ENCODE measurements around the gene OSCAR.

The OSCAR gene, protein sequence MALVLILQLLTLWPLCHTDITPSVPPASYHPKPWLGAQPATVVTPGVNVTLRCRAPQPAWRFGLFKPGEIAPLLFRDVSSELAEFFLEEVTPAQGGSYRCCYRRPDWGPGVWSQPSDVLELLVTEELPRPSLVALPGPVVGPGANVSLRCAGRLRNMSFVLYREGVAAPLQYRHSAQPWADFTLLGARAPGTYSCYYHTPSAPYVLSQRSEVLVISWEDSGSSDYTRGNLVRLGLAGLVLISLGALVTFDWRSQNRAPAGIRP

GRCh38 chr19:54100561-54100960 is at the start of gene OSCAR:
Gene OSCAR (minus strand): TSS chr19:54100803. CDS start chr19:54100792, 11 bp downstream.
- no peak within 1 kb of the TSS for H3K4me3 ChIP-seq (ENCODE audit: low read length)
- TF ChIP-seq, protein P1, sequence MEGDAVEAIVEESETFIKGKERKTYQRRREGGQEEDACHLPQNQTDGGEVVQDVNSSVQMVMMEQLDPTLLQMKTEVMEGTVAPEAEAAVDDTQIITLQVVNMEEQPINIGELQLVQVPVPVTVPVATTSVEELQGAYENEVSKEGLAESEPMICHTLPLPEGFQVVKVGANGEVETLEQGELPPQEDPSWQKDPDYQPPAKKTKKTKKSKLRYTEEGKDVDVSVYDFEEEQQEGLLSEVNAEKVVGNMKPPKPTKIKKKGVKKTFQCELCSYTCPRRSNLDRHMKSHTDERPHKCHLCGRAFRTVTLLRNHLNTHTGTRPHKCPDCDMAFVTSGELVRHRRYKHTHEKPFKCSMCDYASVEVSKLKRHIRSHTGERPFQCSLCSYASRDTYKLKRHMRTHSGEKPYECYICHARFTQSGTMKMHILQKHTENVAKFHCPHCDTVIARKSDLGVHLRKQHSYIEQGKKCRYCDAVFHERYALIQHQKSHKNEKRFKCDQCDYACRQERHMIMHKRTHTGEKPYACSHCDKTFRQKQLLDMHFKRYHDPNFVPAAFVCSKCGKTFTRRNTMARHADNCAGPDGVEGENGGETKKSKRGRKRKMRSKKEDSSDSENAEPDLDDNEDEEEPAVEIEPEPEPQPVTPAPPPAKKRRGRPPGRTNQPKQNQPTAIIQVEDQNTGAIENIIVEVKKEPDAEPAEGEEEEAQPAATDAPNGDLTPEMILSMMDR (IDR thresholded peaks at IDR 0.05; ENCODE audit: insufficient read depth, low read depth, low read length, missing control alignments) = no peak
- no peak for DNase-seq (ENCODE audit: low read depth)

GRCh38 chr19:54149021-54149812 is 48.6 kb upstream of the OSCAR start:
- no peak for DNase-seq (ENCODE audit: low read depth)
- TF ChIP-seq, protein P1 (IDR thresholded peaks at IDR 0.05; ENCODE audit: insufficient read depth, low read depth, low read length, missing control alignments) = no peak
- no peak overlapping the region for H3K4me3 ChIP-seq (ENCODE audit: low read length)

- TF ChIP-seq, protein P1 (IDR thresholded peaks at IDR 0.05; ENCODE audit: insufficient read depth, low read depth, low read length, missing control alignments) = no peak
- no peak for DNase-seq (ENCODE audit: low read depth)
- H3K4me3 ChIP-seq (ENCODE audit: low read length) = no peak overlapping the region
Measured at GRCh38 chr19:54148158-54148557, 47.6 kb upstream of the OSCAR start.

GRCh38 chr19:54147676-54148075 is 47.1 kb upstream of the OSCAR start:
- no peak for DNase-seq (ENCODE audit: low read depth)
- H3K4me3 ChIP-seq (ENCODE audit: low read length) = no peak overlapping the region
- TF ChIP-seq, protein P1 (IDR thresholded peaks at IDR 0.05; ENCODE audit: insufficient read depth, low read depth, low read length, missing control alignments) = no peak

DNA sequence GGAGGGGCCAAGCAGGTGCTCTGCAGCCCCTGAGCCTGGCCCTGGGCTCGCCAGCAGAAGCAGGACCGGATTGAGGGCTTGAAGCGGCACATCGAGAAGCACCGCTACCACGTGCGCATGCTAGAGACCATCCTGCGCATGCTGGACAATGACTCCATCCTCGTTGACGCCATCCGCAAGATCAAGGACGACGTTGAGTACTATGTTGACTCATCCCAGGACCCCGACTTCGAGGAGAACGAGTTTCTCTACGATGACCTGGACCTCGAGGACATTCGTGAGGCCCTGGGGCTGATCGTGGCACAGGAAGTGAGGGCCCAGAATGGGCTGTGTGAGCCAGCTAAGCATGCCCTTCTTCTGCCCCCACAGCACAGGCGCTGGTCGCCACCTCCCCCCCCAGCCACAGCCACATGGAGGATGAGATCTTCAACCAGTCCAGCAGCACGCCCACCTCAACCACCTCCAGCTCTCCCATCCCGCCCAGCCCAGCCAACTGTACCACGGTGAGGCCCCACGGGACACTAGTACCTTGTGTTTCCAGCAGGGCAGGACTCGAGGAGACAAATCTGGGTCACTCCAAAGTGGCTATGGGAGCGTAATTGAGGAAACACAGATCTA is 45.0 kb upstream of the OSCAR start:
- DNase-seq (ENCODE audit: low read depth) = no peak
- H3K4me3 ChIP-seq (ENCODE audit: low read length) = no peak overlapping the region
- TF ChIP-seq, protein P1 (IDR thresholded peaks at IDR 0.05; ENCODE audit: insufficient read depth, low read depth, low read length, missing control alignments) = no peak

GRCh38 chr19:54142166-54142780 is 41.7 kb upstream of the OSCAR start:
- H3K4me3 ChIP-seq (ENCODE audit: low read length) = no peak overlapping the region
- DNase-seq (ENCODE audit: low read depth) = no peak
- TF ChIP-seq, protein P1 (IDR thresholded peaks at IDR 0.05; ENCODE audit: insufficient read depth, low read depth, low read length, missing control alignments) = no peak
